ENCODE data around the gene DHCR7. TPM values are rescaled to one million over a fixed set of nuclear protein-coding genes. Genes with fewer than 3 reads are reported as not detected.

DHCR7 gene
- total and polyA plus RNA-seq, 7 donors, result 4.9 to 15.1 (median 8.4) TPM

GRCh38 chr11:71481101-71481960, 33.1 kb upstream of the DHCR7 start:
- H3K9me3 ChIP-seq, result no peaks in the 10 kb centered on the region
- intact Hi-C loops (cut with DNase I), result no loop called here
- 87 to 93% (median 90%) methylated on average over 24 of the region's 24 CpGs for WGBS, 3 donors
- TF ChIP-seq CTCF (IDR thresholded peaks at IDR 0.05), result no peak
- DNase-seq (no peak), ATAC-seq (no peak)
- H3K27me3 ChIP-seq (ENCODE audit: insufficient read depth in 3 of 3, low read length in 2 of 3), result no peaks in the 10 kb centered on the region
- no peaks in the 10 kb centered on the region for H3K4me1 ChIP-seq
- H3K4me3 ChIP-seq, result no peak overlapping the region
- no peak overlapping the region for H3K27ac ChIP-seq
- H3K36me3 ChIP-seq (ENCODE audit: insufficient read depth in 1 of 2, low read depth in 1 of 2), result peaks cover 0 to 96% of the 10 kb centered on the region in 2 donors

GRCh38 chr11:71478528-71478840, 30.3 kb upstream of the DHCR7 start:
- DNase-seq, result no peak
- H3K4me1 ChIP-seq, result no peaks in the 10 kb centered on the region
- intact Hi-C loops (cut with DNase I), result no loop called here
- TF ChIP-seq CTCF (IDR thresholded peaks at IDR 0.05), result no peak
- H3K27me3 ChIP-seq (ENCODE audit: insufficient read depth in 3 of 3, low read length in 2 of 3), result no peaks in the 10 kb centered on the region
- peaks cover 0 to 96% of the 10 kb centered on the region in 2 donors for H3K36me3 ChIP-seq (ENCODE audit: insufficient read depth in 1 of 2, low read depth in 1 of 2)
- no peak overlapping the region for H3K27ac ChIP-seq
- 85 to 90% (median 87%) methylated on average over 11 of the region's 11 CpGs for WGBS, 3 donors
- H3K9me3 ChIP-seq, result no peaks in the 10 kb centered on the region
- ATAC-seq, result no peak
- no peak overlapping the region for H3K4me3 ChIP-seq

GRCh38 chr11:71477641-71478527, 29.7 kb upstream of the DHCR7 start:
- TF ChIP-seq CTCF (IDR thresholded peaks at IDR 0.05), result no peak
- H3K27me3 ChIP-seq (ENCODE audit: insufficient read depth in 3 of 3, low read length in 2 of 3), result no peaks in the 10 kb centered on the region
- intact Hi-C loops (cut with DNase I), result no loop called here
- no peaks in the 10 kb centered on the region for H3K9me3 ChIP-seq
- no peak for ATAC-seq
- DNase-seq, result no peak
- WGBS, 3 donors, result 67 to 81% (median 72%) methylated on average over 25 of the region's 25 CpGs
- no peak overlapping the region for H3K27ac ChIP-seq
- no peak overlapping the region for H3K4me3 ChIP-seq
- H3K4me1 ChIP-seq, result no peaks in the 10 kb centered on the region
- peaks cover 0 to 96% of the 10 kb centered on the region in 2 donors for H3K36me3 ChIP-seq (ENCODE audit: insufficient read depth in 1 of 2, low read depth in 1 of 2)

GRCh38 chr11:71476926-71477640, 28.9 kb upstream of the DHCR7 start:
- DNase-seq, result no peak

More at GRCh38 chr11:71476926-71477640, 28.9 kb upstream of the DHCR7 start:
- Histone ChIP-seq H3K9me3 (no peaks in the 10 kb centered on the region), H3K36me3 (ENCODE audit: insufficient read depth in 1 of 2, low read depth in 1 of 2) (peaks cover 0 to 100% of the 10 kb centered on the region in 2 donors), H3K27ac (no peak overlapping the region), H3K4me3 (no peak overlapping the region), H3K27me3 (ENCODE audit: insufficient read depth in 3 of 3, low read length in 2 of 3) (no peaks in the 10 kb centered on the region), H3K4me1 (no peaks in the 10 kb centered on the region)
- WGBS, 3 donors, result 89 to 91% (median 91%) methylated on average over 34 of the region's 34 CpGs
- no peak for TF ChIP-seq CTCF (IDR thresholded peaks at IDR 0.05)
- intact Hi-C loops (cut with DNase I), result no loop called here
- no peak for ATAC-seq

Measured in psoas muscle (tissue), 8 donors.